ENCODE results near the gene TCF7L1.
"Not testable (repeated sequence)": the region's sequence is repeated elsewhere in the genome, so short reads cannot be mapped to it uniquely, and the experiment has no call there.

The TCF7L1 gene

GRCh38 chr2:85132834-85133637 is at the start of gene TCF7L1:
Gene TCF7L1 (plus strand): TSS chr2:85133392. CDS start chr2:85133685, 293 bp downstream.
- DNase-seq = peak; percentile 74

- no peak for DNase-seq
These were observed 47.6 kb upstream of the TCF7L1 start for GRCh38 chr2:85085563-85085962.

GRCh38 chr2:85087541-85087940 is 45.7 kb upstream of the TCF7L1 start:
- no peak for DNase-seq

- no peak for DNase-seq
These were observed 44.3 kb upstream of the TCF7L1 start for GRCh38 chr2:85088921-85089320.

GRCh38 chr2:85089585-85089984 is 43.6 kb upstream of the TCF7L1 start:
- DNase-seq = no peak

GRCh38 chr2:85091838-85092237 is 41.4 kb upstream of the TCF7L1 start:
- DNase-seq = no peak

GRCh38 chr2:85095094-85095493 is 38.1 kb upstream of the TCF7L1 start:
- no peak for DNase-seq

GRCh38 chr2:85096616-85097015 is 36.6 kb upstream of the TCF7L1 start:
- DNase-seq = no peak

GRCh38 chr2:85104228-85104627 is 29.0 kb upstream of the TCF7L1 start:
- DNase-seq = no peak

- no peak for DNase-seq
These were observed 26.6 kb upstream of the TCF7L1 start for GRCh38 chr2:85106489-85107180.

- DNase-seq = no peak
These were observed 22.1 kb upstream of the TCF7L1 start for GRCh38 chr2:85110991-85111560.

- no peak for DNase-seq
These were observed 21.3 kb upstream of the TCF7L1 start for GRCh38 chr2:85111819-85112281.

- peak; percentile 3 for DNase-seq
These were observed 20.1 kb upstream of the TCF7L1 start for GRCh38 chr2:85112906-85113625.

- DNase-seq = no peak
These were observed 18.4 kb upstream of the TCF7L1 start for GRCh38 chr2:85114586-85115330.

GRCh38 chr2:85116207-85116606 is 17.0 kb upstream of the TCF7L1 start:
- no peak for DNase-seq

GRCh38 chr2:85119900-85120299 is 13.3 kb upstream of the TCF7L1 start:
- DNase-seq = no peak

- DNase-seq = no peak
These were observed 12.8 kb upstream of the TCF7L1 start for GRCh38 chr2:85120363-85120762.

- DNase-seq = not testable (repeated sequence)
These were observed 6.7 kb upstream of the TCF7L1 start for GRCh38 chr2:85126462-85126861.

GRCh38 chr2:85129861-85130260 is 3.3 kb upstream of the TCF7L1 start:
- DNase-seq = no peak

GRCh38 chr2:85130407-85130806 is 2.8 kb upstream of the TCF7L1 start:
- no peak for DNase-seq

GRCh38 chr2:85131116-85131515 is 2.1 kb upstream of the TCF7L1 start:
- no peak for DNase-seq

GRCh38 chr2:85132397-85132796 is 795 bp upstream of the TCF7L1 start:
- peak; percentile 45 for DNase-seq
